ENCODE results near the gene SLAMF9.

Gene SLAMF9

DNA sequence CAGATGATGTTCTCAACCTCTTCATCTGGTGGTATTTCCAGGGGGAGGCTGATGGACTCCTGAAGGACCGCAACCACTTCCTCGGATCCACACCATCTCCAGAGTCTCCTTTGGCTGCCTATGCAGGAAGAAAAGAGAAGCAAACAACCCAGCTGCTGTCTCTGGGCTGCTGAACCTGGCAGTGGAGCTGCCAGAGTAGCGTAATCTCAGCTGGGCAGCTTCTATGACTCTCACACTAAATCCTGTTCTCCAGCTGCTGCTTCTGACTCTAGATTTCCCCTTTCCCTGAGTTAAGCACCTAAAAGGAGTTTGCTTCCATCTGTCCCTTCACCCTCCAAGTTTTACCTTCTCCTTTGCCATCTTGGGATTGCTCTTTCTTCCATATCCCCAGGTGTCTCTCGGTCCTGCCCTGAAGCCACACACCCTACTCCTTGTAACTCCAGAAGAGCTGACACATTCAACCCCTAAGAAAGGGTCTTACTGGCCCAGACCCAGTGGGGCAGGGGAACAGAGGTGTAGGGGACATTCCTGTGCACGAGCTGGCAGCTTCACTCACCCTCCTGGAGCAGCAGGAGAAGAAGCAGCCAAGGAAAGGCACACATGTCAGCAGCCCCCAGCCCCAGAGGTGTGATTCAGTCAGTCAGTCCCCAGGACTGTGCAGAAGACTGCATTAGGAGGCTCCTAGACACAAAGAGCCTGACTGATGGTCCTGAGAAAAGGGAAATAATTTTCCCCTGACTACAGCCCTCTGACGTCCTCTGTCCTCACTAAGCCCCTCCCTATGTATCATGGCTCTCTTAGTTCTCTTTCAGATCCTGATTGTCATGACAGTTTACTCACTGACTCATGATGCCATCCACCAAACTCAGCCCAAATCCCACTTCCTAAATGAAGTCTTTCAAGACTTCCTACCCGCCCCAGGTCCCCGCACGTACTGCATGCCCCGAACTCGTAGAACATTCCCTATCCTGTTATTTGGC, at the start of gene SLAMF9:
TSS of gene SLAMF9 (minus strand) at position 702 of the 980 bp plus-strand sequence. CDS start at position 602, 100 bp downstream.
- TF ChIP-seq, protein P1, sequence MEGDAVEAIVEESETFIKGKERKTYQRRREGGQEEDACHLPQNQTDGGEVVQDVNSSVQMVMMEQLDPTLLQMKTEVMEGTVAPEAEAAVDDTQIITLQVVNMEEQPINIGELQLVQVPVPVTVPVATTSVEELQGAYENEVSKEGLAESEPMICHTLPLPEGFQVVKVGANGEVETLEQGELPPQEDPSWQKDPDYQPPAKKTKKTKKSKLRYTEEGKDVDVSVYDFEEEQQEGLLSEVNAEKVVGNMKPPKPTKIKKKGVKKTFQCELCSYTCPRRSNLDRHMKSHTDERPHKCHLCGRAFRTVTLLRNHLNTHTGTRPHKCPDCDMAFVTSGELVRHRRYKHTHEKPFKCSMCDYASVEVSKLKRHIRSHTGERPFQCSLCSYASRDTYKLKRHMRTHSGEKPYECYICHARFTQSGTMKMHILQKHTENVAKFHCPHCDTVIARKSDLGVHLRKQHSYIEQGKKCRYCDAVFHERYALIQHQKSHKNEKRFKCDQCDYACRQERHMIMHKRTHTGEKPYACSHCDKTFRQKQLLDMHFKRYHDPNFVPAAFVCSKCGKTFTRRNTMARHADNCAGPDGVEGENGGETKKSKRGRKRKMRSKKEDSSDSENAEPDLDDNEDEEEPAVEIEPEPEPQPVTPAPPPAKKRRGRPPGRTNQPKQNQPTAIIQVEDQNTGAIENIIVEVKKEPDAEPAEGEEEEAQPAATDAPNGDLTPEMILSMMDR (IDR thresholded peaks at IDR 0.05; ENCODE audit: extremely low read depth, missing control alignments): no peak
- DNase-seq (ENCODE audit: low spot score): no peak

DNA sequence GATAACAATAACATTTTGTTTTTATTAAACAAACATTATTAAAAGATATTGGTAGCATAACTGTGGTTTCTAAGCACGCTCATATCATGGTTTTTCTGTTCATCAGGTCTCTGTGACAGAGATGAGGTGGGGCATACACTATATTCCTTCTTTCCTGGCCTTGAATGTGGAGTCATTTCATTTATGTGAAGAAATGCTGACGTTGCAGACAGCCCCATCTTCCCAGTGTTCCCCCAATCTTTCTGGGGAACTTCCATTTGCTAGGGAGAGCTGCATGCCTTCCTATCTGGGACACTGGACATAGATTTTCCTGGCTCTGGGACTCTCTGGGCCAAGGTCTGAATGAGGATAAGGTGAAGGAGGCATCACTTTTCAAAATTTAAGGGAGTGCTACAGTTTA, 47.4 kb upstream of the SLAMF9 start:
- TF ChIP-seq, protein P1 (IDR thresholded peaks at IDR 0.05; ENCODE audit: extremely low read depth, missing control alignments): no peak

DNA sequence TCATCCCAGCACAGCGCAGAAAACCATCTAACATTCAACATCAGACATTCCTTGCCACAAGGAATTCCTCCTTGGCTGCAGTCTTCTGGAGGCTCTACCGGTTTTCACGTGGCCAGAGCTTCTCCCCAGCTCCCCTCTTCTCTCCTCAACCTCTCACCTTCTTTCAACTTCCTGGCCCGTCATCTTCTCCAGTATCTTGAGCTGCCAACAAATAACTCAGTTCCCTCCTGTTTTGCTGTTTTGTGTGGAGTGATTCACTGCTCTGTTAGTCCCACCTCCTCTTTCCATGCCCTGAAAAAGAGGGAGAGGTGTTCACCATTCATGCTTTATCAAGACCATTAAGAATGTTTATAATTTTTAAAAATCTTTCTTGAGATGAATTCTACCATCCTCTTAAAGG, 45.2 kb upstream of the SLAMF9 start:
- no peak for DNase-seq (ENCODE audit: low spot score)
- TF ChIP-seq, protein P1 (IDR thresholded peaks at IDR 0.05; ENCODE audit: extremely low read depth, missing control alignments): no peak

More for the DNA sequence above, 47.4 kb upstream of the SLAMF9 start:
- DNase-seq (ENCODE audit: low spot score): no peak

DNA sequence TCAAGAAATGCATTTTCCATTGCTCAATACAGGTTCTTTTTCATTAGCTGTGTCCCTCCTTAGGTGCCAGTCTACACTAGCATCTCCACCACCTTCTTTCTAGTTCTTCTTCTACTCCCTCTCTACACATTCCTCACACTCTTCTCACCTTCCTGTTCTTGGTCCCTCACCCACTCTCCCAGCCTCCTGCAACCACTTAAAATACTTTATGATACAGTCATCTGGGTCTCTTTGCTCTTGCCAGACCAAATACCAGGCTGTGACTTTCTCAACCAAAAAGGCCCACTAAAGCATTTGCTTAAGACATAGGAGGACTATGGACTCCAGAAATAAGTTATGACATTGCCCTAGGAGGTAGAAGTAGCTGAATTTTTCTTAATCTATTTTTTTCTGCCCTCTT, 42.6 kb upstream of the SLAMF9 start:
- TF ChIP-seq, protein P1 (IDR thresholded peaks at IDR 0.05; ENCODE audit: extremely low read depth, missing control alignments): no peak
- no peak for DNase-seq (ENCODE audit: low spot score)

DNA sequence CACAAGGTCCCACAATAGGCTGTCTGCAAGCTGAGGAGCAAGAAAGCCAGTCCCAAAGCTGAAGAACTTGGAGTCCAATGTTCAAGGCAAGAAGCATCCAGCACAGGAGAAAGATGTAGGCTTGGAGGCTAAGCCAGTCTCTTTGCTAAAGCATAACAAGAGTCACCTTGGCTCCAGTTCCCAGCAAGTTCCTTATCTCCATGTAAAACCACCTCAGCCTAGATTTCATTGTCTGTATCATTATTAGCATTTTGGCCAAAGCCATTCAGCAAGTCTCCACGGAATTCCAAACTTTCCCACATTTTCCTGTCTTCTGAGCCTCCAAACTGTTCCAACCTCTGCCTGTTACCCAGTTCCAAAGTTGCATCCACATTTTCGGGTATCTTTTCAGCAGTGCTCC, 40.9 kb upstream of the SLAMF9 start:
- no peak for DNase-seq (ENCODE audit: low spot score)
- TF ChIP-seq, protein P1 (IDR thresholded peaks at IDR 0.05; ENCODE audit: extremely low read depth, missing control alignments): no peak

DNA sequence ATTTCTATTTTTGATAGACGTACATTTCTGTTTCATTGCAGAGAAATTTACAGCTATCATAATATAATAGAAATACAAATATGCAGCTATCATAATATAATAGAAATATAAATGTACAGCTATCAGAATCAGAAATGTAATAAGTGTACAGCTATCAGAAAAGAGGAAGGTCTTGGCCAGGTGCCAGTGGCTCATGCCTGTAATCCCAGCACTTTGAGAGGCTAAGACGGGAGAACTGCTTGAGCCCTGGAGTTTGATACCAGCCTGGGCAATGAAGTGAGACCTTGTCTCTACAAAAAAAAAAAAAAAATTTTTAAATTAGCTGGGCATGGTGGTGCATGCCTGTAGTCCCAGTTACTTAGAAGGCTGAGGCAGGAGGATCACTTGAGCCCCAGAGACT, 39.9 kb upstream of the SLAMF9 start:
- DNase-seq (ENCODE audit: low spot score): no peak
- TF ChIP-seq, protein P1 (IDR thresholded peaks at IDR 0.05; ENCODE audit: extremely low read depth, missing control alignments): no peak

DNA sequence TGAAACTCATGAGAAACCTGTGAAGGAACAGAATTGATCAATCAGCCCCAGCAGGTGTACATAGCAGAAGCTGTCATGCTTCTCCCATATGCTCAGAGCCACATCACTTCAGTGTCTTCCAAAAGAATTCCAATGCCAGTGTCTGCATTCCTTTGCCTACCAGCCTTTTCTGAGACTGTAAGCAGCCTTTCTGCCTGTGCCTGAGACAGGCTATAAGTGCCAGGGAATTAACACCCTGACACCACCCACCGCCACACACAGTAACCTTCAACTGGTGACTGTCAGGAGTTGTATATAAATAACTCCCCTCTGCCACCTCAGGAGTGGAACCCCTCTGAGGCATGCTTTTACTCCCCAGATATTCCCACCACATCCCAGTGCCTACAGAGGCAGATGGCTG, 38.1 kb upstream of the SLAMF9 start:
- no peak for DNase-seq (ENCODE audit: low spot score)
- TF ChIP-seq, protein P1 (IDR thresholded peaks at IDR 0.05; ENCODE audit: extremely low read depth, missing control alignments): no peak
